A673 (cell line): ENCODE results near the gene TRDN. TPM values are rescaled to one million over a fixed set of nuclear protein-coding genes. Genes with fewer than 3 reads are reported as not detected.

Experiments used
- BruUV-seq: library from RNA; stranded (reverse); fragments of 400-500 nt; replicated peaks from 2 replicates; lab custom pipeline; 2021; lab: Mats Ljungman, UMichigan
- CTCF ChIA-PET: fragments of 300-600 bp; sonication (Branson Sonifier 250); formaldehyde crosslinking; loops from one replicate; lab custom pipeline; 2022; ENCODE audit warnings: antibody characterized with exemption; lab: Charles Lee
- POLR2A ChIA-PET: fragments of 300-600 bp; sonication (Branson Sonifier 250); formaldehyde crosslinking; loops from one replicate; lab custom pipeline; 2022; ENCODE audit warnings: antibody characterized with exemption; ENCODE audit not compliant: low non-redundant PET; lab: Charles Lee
- DNase-seq: peaks from one replicate; pipeline ENCODE4 v3.0.0-alpha.2; 2015; ENCODE audit warnings: low spot score
- H3K27ac ChIP-seq: fragments of 200-600 bp; sonication (generic); 2 replicates; pipeline ENCODE4 v1.5.1; 2016; ENCODE audit warnings: mixed run types, low read depth, mild to moderate bottlenecking, mixed read lengths, antibody characterized with exemption, low read length; ENCODE audit not compliant: poor library complexity, severe bottlenecking
- H3K27me3 ChIP-seq: fragments of 200-600 bp; sonication (generic); replicated peaks from 2 replicates; pipeline ENCODE4 v1.6.1; 2017; ENCODE audit warnings: mixed run types, low read depth, mild to moderate bottlenecking, mixed read lengths, antibody characterized with exemption, low read length; ENCODE audit not compliant: insufficient read depth, poor library complexity
- H3K36me3 ChIP-seq: fragments of 200-600 bp; sonication (generic); 2 replicates; pipeline ENCODE4 v1.6.1; 2016; ENCODE audit warnings: mixed run types, mild to moderate bottlenecking, mixed read lengths, antibody characterized with exemption, low read length; ENCODE audit not compliant: insufficient read depth, poor library complexity, severe bottlenecking
- H3K4me1 ChIP-seq: fragments of 200-600 bp; sonication (generic); 2 replicates; pipeline ENCODE4 v1.6.1; 2017; ENCODE audit warnings: mixed run types, mild to moderate bottlenecking, mixed read lengths, antibody characterized with exemption, low read length; ENCODE audit not compliant: insufficient read depth, poor library complexity, severe bottlenecking
- H3K4me3 ChIP-seq: fragments of 200-600 bp; sonication (generic); 2 replicates; pipeline ENCODE4 v1.5.1; 2016; ENCODE audit warnings: low read depth, mixed run types, mild to moderate bottlenecking, mixed read lengths, low read length; ENCODE audit not compliant: poor library complexity, severe bottlenecking
- H3K9me3 ChIP-seq: fragments of 200-600 bp; sonication (generic); 2 replicates; pipeline ENCODE4 v1.6.1; 2016; ENCODE audit warnings: mixed run types, low read depth, mild to moderate bottlenecking, mixed read lengths, antibody characterized with exemption, low read length; ENCODE audit not compliant: poor library complexity, severe bottlenecking
- EZH2 ChIP-seq: fragments of 200-600 bp; sonication (generic); IDR thresholded peaks from 2 replicates; pipeline ENCODE4 v1.6.1; 2017; ENCODE audit warnings: borderline replicate concordance, low read depth, mild to moderate bottlenecking, mixed read lengths, antibody characterized with exemption, low read length; ENCODE audit not compliant: poor library complexity, severe bottlenecking
- intact Hi-C: fragments of 100-400 bp; cut with micrococcal nuclease; formaldehyde crosslinking; loops from one replicate; pipeline ENCODE4 v1.10.0; 2022; ENCODE audit not compliant: unreplicated experiment
- total RNA-seq: library from RNA; stranded (reverse); gene quantifications from 2 replicates; pipeline ENCODE4 v1.2.3, GENCODE V29; 2021
- TF ChIP-seq, protein P1 (sequence below): fragments of 300-800, 200-600 bp; sonication (generic); conservative IDR thresholded peaks from 2 replicates; pipeline ENCODE4 v1.5.1; 2017; ENCODE audit warnings: low read depth, mild to moderate bottlenecking, antibody characterized with exemption, low read length, moderate library complexity, mixed read lengths

TRDN gene
- total RNA-seq, 1 experiment from 2014 or later = 3.8 TPM

DNA sequence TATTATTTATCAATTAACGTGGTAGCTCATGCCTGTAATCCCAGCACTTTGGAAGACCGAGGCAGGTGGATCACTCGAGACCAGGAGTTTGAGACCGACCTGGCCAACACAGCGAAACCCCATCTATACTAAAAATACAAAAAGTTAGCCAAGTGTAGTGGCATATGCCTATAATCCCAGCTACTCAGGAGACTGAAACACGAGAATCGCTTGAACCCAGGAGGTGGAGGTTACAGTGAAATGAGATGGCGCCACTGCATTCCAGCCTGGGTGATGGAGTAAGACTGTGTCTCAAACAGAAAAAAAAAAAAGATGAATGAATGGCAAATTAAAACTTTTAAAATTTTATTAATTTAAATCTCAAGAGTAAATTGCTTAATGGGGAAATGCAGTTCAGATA, 341.1 kb downstream of the TRDN start:
- Histone ChIP-seq H3K36me3 (no peaks in the 10 kb centered on the region), H3K4me3 (no peak overlapping the region), H3K9me3 (no peaks in the 10 kb centered on the region), H3K4me1 (no peaks in the 10 kb centered on the region), H3K27me3 (no peaks in the 10 kb centered on the region), H3K27ac (no peak overlapping the region)
- intact Hi-C loops = no loop called here
- no TSS peak for BruUV-seq
- ChIA-PET POLR2A (no interaction called here), CTCF (no interaction called here)
- TF ChIP-seq EZH2 = no peak
- TF ChIP-seq, protein P1, sequence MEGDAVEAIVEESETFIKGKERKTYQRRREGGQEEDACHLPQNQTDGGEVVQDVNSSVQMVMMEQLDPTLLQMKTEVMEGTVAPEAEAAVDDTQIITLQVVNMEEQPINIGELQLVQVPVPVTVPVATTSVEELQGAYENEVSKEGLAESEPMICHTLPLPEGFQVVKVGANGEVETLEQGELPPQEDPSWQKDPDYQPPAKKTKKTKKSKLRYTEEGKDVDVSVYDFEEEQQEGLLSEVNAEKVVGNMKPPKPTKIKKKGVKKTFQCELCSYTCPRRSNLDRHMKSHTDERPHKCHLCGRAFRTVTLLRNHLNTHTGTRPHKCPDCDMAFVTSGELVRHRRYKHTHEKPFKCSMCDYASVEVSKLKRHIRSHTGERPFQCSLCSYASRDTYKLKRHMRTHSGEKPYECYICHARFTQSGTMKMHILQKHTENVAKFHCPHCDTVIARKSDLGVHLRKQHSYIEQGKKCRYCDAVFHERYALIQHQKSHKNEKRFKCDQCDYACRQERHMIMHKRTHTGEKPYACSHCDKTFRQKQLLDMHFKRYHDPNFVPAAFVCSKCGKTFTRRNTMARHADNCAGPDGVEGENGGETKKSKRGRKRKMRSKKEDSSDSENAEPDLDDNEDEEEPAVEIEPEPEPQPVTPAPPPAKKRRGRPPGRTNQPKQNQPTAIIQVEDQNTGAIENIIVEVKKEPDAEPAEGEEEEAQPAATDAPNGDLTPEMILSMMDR = no peak
- no peak for DNase-seq

DNA sequence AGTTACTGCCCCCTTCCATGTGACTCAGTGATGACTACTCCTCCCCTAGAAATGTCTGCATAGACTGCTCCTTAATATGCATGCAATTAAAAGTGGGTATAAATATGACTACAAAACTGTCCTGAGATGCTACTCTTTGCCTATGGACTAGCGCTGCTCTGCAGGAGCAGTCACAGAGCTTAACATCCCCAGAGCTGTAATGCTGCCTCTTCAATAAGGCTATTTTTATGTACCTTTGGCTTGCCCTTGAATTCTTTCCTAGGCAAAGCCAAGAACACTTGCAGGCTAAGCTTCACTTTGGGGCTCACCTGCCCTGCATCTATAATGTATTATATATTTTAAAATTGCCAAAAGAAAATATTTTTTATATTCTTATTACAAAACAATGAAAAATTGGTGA, 341.6 kb downstream of the TRDN start:
- no peaks in the 10 kb centered on the region for H3K36me3 ChIP-seq
- ChIA-PET CTCF (no interaction called here), POLR2A (no interaction called here)
- no peaks in the 10 kb centered on the region for H3K4me1 ChIP-seq
- H3K27me3 ChIP-seq = no peaks in the 10 kb centered on the region
- no peak overlapping the region for H3K27ac ChIP-seq
- no TSS peak for BruUV-seq
- no peak for DNase-seq
- H3K9me3 ChIP-seq = no peaks in the 10 kb centered on the region
- no peak overlapping the region for H3K4me3 ChIP-seq
- no peak for TF ChIP-seq EZH2
- TF ChIP-seq, protein P1 = no peak
- intact Hi-C loops = no loop called here

DNA sequence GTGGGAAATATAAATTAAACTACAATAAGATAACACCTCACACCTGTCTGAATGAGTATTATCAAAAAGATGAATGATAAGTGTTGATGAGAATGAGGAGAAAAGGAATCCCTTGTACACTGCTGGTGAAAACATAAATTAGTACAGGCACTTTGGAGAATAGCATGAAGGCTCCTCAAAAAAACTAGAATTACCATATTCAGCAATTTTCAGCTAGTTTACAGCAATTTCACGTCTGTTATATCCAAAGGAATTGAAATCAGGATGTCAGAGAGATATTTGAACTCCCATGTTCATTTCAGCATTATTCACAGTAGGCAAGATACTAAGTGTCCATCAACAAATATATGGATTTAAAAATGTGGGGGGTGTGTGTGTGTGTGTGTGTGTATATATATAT, 348.1 kb downstream of the TRDN start:
- TF ChIP-seq EZH2 = no peak
- TF ChIP-seq, protein P1 = no peak
- ChIA-PET CTCF (no interaction called here), POLR2A (no interaction called here)
- DNase-seq = no peak
- Histone ChIP-seq H3K4me3 (no peak overlapping the region), H3K27me3 (no peaks in the 10 kb centered on the region), H3K4me1 (no peaks in the 10 kb centered on the region), H3K36me3 (no peaks in the 10 kb centered on the region), H3K9me3 (no peaks in the 10 kb centered on the region), H3K27ac (no peak overlapping the region)
- intact Hi-C loops = no loop called here
- no TSS peak for BruUV-seq
